GM12801 (cell line): ENCODE measurements around the gene ZNF765.

Source experiments
- TF ChIP-seq, protein P1 (sequence below): IDR thresholded peaks from one replicate; pipeline ENCODE4 v1.5.1; 2011; ENCODE audit warnings: control low read depth; ENCODE audit not compliant: insufficient read length; ENCODE audit errors: extremely low read depth

Gene ZNF765

GRCh38 chr19:53396525-53396868, 1.5 kb downstream of the ZNF765 start:
- TF ChIP-seq, protein P1, sequence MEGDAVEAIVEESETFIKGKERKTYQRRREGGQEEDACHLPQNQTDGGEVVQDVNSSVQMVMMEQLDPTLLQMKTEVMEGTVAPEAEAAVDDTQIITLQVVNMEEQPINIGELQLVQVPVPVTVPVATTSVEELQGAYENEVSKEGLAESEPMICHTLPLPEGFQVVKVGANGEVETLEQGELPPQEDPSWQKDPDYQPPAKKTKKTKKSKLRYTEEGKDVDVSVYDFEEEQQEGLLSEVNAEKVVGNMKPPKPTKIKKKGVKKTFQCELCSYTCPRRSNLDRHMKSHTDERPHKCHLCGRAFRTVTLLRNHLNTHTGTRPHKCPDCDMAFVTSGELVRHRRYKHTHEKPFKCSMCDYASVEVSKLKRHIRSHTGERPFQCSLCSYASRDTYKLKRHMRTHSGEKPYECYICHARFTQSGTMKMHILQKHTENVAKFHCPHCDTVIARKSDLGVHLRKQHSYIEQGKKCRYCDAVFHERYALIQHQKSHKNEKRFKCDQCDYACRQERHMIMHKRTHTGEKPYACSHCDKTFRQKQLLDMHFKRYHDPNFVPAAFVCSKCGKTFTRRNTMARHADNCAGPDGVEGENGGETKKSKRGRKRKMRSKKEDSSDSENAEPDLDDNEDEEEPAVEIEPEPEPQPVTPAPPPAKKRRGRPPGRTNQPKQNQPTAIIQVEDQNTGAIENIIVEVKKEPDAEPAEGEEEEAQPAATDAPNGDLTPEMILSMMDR: no peak

GRCh38 chr19:53409505-53410204, 14.7 kb downstream of the ZNF765 start:
- TF ChIP-seq, protein P1: no peak

DNA sequence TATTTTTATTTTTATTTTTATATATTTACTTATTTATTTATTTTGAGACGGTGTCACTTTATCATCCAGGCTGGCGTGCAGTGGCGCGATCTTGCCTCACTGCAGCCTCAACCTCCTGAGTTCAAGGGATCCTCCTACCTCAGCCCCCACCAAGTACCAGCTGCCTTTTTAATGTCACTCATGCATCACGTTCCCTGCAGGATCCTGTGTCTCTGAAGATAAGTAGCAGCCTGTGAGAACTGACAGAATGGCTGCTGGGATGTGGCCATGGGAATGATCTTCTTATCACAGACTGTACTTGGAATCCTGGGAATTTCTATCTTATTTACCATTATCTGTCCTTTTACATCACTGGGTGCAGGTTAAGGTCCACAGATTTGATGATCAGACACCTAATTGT, 27.6 kb downstream of the ZNF765 start:
- TF ChIP-seq, protein P1: no peak

DNA sequence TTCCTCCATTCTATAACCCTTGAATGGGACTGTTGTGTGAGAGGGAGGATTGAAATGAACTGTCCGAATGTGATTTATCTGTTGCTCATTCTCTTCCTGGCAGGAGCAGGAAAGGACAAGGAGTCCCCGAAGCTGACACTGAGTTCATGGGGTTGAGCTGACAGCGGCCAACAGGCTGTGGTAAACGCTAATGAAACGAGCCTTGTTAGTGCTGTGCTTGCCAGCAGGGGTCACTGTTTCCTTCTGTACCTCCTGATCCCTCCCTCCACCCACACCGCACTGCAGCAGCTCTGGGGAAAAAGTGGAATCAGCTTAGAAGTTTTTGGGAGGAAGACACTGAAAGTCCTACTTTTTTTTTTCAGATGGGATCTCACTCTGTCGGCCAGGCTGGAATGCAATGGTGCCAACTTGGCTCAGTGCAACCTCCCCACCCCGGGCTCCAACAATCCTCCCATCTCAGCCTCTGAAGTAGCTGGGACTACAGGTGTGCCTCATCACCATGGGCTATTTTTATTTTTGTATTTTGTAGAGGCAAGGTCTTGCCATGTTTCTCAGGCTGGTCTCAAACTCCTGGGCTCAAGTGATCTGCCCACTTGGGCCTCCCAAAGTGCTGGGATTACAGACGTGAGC, 30.1 kb downstream of the ZNF765 start:
- TF ChIP-seq, protein P1: no peak

DNA sequence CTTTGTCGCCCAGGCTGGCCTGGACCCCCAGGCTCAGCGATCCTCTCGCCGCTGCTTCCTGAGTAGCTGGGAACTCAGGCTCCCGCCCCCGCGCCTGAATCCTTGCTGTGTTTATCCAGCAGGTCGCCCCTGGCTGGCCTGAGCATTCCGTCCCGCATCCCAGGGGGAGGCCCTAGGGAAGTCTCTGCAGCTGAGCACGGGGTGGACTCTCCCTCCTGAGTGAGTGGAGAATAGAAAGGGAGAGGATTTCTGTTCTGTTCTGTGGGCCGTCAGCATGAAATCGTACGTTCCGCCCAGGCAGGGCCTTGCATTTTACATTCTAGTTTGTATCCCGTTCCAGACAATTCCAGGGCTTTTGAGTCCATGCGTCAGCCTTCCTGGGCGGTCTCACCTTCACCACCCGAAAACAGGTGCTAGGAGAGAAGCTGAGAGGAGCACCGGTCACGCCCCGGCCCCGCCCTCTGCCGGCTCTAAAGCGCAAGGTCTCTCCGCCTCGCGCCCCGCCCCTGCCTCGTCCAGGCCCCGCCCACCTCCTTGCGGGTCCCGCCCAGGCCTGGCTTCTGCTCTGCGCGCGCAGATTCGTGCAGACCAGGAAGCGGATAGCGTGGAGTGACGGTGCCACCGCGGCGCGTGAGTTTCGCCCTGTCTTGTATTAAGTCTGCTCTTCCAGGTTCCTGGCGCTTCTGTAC, 36.6 kb downstream of the ZNF765 start, which contains the start of gene ZNF761:
ZNF761 (plus strand) TSS at position 586 of the 689 bp plus-strand sequence. CDS start 15,285 bp downstream, outside the sequence.
- TF ChIP-seq, protein P1: no peak

- TF ChIP-seq, protein P1: no peak
Measured at GRCh38 chr19:53432088-53432661, 37.2 kb downstream of the ZNF765 start.

- TF ChIP-seq, protein P1: no peak
Measured at GRCh38 chr19:53455828-53456227, 60.9 kb downstream of the ZNF765 start.
